Right atrium auricular region (tissue), 2 donors: ENCODE data around the gene GNA14. TPM values are rescaled to one million over a fixed set of nuclear protein-coding genes. Genes with fewer than 3 reads are reported as not detected.
A peak's percentile ranks its signal among the peaks of the same experiment; 100 is the strongest.

Experiments
- DNase-seq: peaks from one replicate; pipeline ENCODE4 v3.0.0-alpha.2; 2019; ENCODE audit warnings: low spot score
- H3K27ac ChIP-seq, 2 donors: fragments of 200-600 bp; sonication (generic); 1 replicate in 1 of 2; 2 replicates in 1 of 2; pipeline ENCODE4 v1.5.1; 2016 to 2019
- H3K27me3 ChIP-seq, 2 donors: fragments of 200-600 bp; sonication (generic); one replicate each; pipeline versions ENCODE4 v1.5.1 to v1.6.0; 2017 to 2019
- H3K36me3 ChIP-seq: fragments of 200-600 bp; sonication (generic); one replicate; pipeline ENCODE4 v1.5.1; 2016
- H3K4me1 ChIP-seq, 2 donors: fragments of 200-600 bp; sonication (generic); one replicate each; pipeline versions ENCODE4 v1.5.1 to v1.6.0; 2017 to 2019
- H3K4me3 ChIP-seq, 2 donors: fragments of 200-600 bp; sonication (generic); 1 replicate in 1 of 2; 2 replicates in 1 of 2; pipeline ENCODE4 v1.5.1; 2017 to 2019; ENCODE audit warnings: mild to moderate bottlenecking in 1 of 2, moderate library complexity in 1 of 2
- H3K9me3 ChIP-seq, 2 donors: fragments of 200-600 bp; sonication (generic); one replicate each; pipeline ENCODE4 v1.5.1; 2019
- total RNA-seq, 2 donors: library from RNA; depleted of rRNA; stranded (reverse); fragments of >200 nt; gene quantifications; one replicate each; pipeline ENCODE4 v1.1.0, GENCODE V29; 2016
- TF ChIP-seq, protein P1 (sequence below), 2 donors: fragments of 200-600 bp; sonication (generic); IDR thresholded peaks; one replicate each; pipeline ENCODE4 v1.5.1; 2019; ENCODE audit warnings: antibody characterized with exemption in 2 of 2

Gene GNA14
- total RNA-seq, 2 donors from 2014 or later = 2.2 to 4.3 TPM

DNA sequence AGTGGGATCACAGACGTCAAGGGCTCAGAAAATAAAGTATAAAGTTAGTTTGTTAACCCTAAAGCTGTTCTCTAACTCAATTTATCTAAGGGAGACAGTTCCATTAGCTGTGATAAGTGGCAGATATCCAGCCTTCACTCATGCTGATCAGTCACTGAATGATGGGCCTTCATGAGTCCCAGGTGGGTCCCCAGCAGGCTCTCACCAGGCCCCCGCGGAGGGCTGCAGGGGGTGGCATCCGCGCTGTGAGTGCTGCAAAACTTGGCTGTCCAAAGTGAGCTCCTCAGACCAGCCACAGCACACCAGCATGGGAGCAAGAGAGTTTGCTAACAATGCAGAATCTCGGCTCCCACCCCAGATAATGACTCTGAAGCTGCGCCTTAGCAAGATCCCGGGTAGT, 187.2 kb downstream of the GNA14 start:
- Histone ChIP-seq H3K4me1 (no peaks in the 10 kb centered on the region), H3K27me3 (no peaks in the 10 kb centered on the region), H3K36me3 (no peaks in the 10 kb centered on the region), H3K27ac (no peak overlapping the region), H3K4me3 (no peak overlapping the region), H3K9me3 (no peaks in the 10 kb centered on the region)
- TF ChIP-seq, protein P1, sequence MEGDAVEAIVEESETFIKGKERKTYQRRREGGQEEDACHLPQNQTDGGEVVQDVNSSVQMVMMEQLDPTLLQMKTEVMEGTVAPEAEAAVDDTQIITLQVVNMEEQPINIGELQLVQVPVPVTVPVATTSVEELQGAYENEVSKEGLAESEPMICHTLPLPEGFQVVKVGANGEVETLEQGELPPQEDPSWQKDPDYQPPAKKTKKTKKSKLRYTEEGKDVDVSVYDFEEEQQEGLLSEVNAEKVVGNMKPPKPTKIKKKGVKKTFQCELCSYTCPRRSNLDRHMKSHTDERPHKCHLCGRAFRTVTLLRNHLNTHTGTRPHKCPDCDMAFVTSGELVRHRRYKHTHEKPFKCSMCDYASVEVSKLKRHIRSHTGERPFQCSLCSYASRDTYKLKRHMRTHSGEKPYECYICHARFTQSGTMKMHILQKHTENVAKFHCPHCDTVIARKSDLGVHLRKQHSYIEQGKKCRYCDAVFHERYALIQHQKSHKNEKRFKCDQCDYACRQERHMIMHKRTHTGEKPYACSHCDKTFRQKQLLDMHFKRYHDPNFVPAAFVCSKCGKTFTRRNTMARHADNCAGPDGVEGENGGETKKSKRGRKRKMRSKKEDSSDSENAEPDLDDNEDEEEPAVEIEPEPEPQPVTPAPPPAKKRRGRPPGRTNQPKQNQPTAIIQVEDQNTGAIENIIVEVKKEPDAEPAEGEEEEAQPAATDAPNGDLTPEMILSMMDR (IDR thresholded peaks at IDR 0.05) = no peak
- no peak for DNase-seq

DNA sequence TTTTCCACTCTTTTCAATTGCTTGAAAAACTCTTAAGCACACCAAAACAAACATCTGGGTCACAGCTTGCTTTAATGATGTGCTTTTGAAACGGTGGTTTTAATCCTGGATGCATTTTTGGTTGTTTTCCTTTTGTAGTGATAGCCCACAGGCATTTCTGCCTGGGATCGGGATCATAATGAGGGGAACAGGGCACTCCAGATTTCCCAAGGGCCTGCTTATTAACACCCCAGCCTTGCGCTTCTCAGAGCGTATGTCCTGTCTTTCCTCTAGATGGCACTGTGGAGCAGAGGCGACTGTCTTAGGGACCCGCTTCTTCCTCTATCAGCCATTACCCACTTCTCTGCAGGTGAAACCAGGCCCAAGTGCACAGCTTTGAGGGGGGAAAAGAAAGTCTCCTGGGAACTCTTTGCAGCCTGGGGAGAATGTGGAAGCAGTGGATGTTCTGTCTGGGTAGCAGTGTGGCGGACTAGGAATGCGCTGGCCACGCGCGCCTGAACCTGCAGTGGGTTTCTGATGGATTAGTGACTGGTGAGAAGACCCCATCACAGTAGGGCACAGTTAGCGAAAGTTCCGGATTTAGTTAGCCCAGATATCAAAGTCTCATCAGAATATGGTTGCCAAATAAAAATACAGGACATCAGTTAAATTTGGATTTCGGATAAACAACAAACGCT, 190.1 kb downstream of the GNA14 start:
- TF ChIP-seq, protein P1 (IDR thresholded peaks at IDR 0.05) = peak; percentile 67 to 93
- peak; percentile 74 for DNase-seq
- Histone ChIP-seq H3K4me3 (no peak overlapping the region), H3K4me1 (no peaks in the 10 kb centered on the region), H3K27me3 (no peaks in the 10 kb centered on the region), H3K27ac (no peak overlapping the region), H3K9me3 (no peaks in the 10 kb centered on the region), H3K36me3 (no peaks in the 10 kb centered on the region)

DNA sequence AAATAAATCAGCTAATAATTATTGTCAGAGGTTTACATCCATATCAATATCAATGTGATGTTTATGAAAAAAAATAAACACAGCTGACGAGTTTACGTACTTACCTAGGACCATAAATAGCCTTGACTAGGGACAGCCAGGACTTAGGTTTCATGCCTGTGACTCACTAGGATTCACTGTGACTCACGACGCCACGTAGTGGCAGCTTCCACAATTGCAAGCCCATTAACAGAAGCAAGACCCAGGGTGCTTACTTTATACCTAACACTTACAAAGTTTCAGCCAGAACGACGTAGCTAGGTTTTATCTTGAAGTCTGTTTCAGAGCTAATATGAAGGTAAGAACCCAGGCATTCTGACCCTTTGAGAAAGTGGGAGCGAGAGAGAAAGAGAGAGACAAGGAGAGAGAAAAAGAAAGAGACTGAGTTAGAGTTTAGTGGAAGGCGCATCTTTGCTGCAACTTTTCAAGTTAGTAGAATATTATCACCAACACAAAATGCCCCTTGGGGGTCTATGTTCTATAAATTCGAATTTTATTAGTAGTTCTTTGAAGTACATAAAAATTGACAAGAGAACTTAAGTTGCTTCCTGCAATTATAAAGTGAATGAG, 191.2 kb downstream of the GNA14 start:
- Histone ChIP-seq H3K9me3 (no peaks in the 10 kb centered on the region), H3K4me1 (no peaks in the 10 kb centered on the region), H3K27me3 (no peaks in the 10 kb centered on the region), H3K27ac (no peak overlapping the region), H3K4me3 (no peak overlapping the region), H3K36me3 (no peaks in the 10 kb centered on the region)
- DNase-seq = peak; percentile 92
- TF ChIP-seq, protein P1 (IDR thresholded peaks at IDR 0.05) = peak; percentile 85 to 92

DNA sequence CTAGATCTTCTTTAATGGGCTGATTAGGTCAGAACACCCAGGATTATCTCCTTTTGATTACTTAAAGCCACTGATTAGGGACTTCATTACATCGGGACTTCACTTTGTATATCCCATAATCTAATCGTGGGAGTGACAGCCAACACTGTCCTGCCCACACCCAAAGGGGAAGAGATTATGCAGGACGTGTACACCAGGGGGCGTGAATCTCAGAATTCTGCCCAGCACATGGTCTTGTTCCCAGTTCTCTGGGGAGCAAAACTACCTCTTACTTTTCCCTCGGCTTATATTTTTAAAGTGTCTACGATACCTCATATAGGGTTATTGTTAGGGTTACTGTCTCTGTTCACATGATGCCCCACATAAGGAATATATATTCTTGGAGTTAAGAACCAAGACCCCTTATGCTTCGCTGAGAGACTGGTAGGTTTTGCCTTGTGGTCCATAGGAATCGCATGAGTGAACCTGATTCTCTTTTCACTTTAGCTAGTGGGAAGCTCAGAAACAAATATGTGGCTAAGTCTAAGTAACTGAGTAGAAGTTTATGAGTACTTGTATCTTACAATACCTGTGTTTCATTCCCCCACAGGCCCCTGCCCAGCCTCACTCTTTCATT, 192.7 kb downstream of the GNA14 start:
- no peaks in the 10 kb centered on the region for H3K4me1 ChIP-seq
- TF ChIP-seq, protein P1 (IDR thresholded peaks at IDR 0.05) = peak in 1 of 2 donors; percentile 55
- H3K36me3 ChIP-seq = no peaks in the 10 kb centered on the region
- H3K4me3 ChIP-seq = no peak overlapping the region
- H3K9me3 ChIP-seq = no peaks in the 10 kb centered on the region
- no peak for DNase-seq
- H3K27ac ChIP-seq = no peak overlapping the region
- no peaks in the 10 kb centered on the region for H3K27me3 ChIP-seq

DNA sequence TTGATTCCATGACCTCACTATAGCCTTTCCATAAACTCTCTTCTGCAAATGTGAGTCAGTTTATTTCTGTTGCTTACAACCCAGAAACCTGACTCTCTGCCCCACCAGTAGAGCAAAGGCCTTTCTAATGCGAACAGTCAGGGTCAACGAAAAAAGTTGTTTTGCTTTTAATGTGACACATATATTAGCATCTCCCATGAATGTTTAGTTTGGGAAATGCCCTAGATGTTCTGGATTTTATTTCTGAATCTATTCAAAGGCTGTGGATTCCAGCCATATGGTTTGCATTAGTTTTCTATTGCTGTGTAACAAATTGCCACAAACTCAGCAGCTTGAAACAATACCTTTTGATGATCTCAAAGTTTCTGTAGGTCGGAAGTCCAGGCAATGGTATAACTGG, 193.5 kb downstream of the GNA14 start:
- no peaks in the 10 kb centered on the region for H3K4me1 ChIP-seq
- no peak overlapping the region for H3K27ac ChIP-seq
- TF ChIP-seq, protein P1 (IDR thresholded peaks at IDR 0.05) = no peak
- no peaks in the 10 kb centered on the region for H3K9me3 ChIP-seq
- no peak overlapping the region for H3K4me3 ChIP-seq
- no peaks in the 10 kb centered on the region for H3K36me3 ChIP-seq
- no peak for DNase-seq
- H3K27me3 ChIP-seq = no peaks in the 10 kb centered on the region
